Endothelial cell of umbilical vein (primary cell): ENCODE data around the gene AP3S1. TPM values are rescaled to one million over a fixed set of nuclear protein-coding genes. Genes with fewer than 3 reads are reported as not detected.

Experiments
- BruUV-seq: library from RNA; stranded (reverse); fragments of 400-500 nt; replicated peaks from 2 replicates; lab custom pipeline; 2021; lab: Mats Ljungman, UMichigan
- CTCF ChIA-PET: fragments of 300-600, 350-600 bp; sonication (Branson Sonifier 250); formaldehyde crosslinking; loops from one replicate; lab custom pipeline; 2021; ENCODE audit warnings: antibody characterized with exemption, inconsistent platforms; lab: Charles Lee
- POLR2A ChIA-PET: fragments of 300-600, 350-600 bp; sonication (Branson Sonifier 250); formaldehyde crosslinking; loops from one replicate; lab custom pipeline; 2021; ENCODE audit warnings: antibody characterized with exemption, inconsistent platforms; lab: Charles Lee
- DNase-seq: peaks from one replicate; pipeline ENCODE4 v3.0.0-alpha.2; 2011; ENCODE audit warnings: low read depth, low spot score
- FAIRE-seq: peaks from 2 replicates; lab custom pipeline; 2011; peaks lifted over from hg19 to GRCh38; lab: Jason Lieb, UNC
- H2AFZ ChIP-seq: 2 replicates; pipeline ENCODE4 v1.6.0; 2012; ENCODE audit warnings: low read depth, low read length, control low read depth, inconsistent platforms
- H3K27ac ChIP-seq: 2 replicates; pipeline ENCODE4 v1.5.1; 2011; ENCODE audit warnings: low read depth, mild to moderate bottlenecking, control low read depth, low read length, moderate library complexity; ENCODE audit not compliant: insufficient read depth
- H3K27me3 ChIP-seq, 2 experiments: 2 replicates each; pipeline versions ENCODE4 v1.6.0 to v1.6.1; 2011; ENCODE audit warnings: low read length in 2 of 2, mixed read lengths in 1 of 2; ENCODE audit not compliant: control insufficient read depth in 2 of 2, insufficient read depth in 2 of 2
- H3K36me3 ChIP-seq, 2 experiments: 2 replicates in 1 of 2; 3 replicates in 1 of 2; pipeline ENCODE4 v1.5.1; 2011; ENCODE audit warnings: low read length in 2 of 2, mild to moderate bottlenecking in 1 of 2, moderate library complexity in 1 of 2; ENCODE audit not compliant: control insufficient read depth in 2 of 2, insufficient read depth in 2 of 2; ENCODE audit errors: extremely low read depth in 1 of 2
- H3K4me1 ChIP-seq: 3 replicates; pipeline ENCODE4 v1.5.1; 2011; ENCODE audit warnings: mild to moderate bottlenecking, low read length; ENCODE audit not compliant: control insufficient read depth, insufficient read depth; ENCODE audit errors: extremely low read depth
- H3K4me2 ChIP-seq: 2 replicates; pipeline ENCODE4 v1.6.1; 2011; ENCODE audit warnings: low read length, control low read depth, mixed read lengths; ENCODE audit not compliant: insufficient read depth
- H3K4me3 ChIP-seq, 3 experiments: fragments of 200-600 bp in 1 of 3; sonication (generic), shearing (Covaris generic) in 1 of 3; replicated peaks in 1 of 3; 2 replicates each; pipeline ENCODE4 v1.5.1; 2011 to 2016; ENCODE audit warnings: control low read depth in 3 of 3, low read length in 3 of 3, mild to moderate bottlenecking in 2 of 3, inconsistent platforms in 1 of 3, low read depth in 1 of 3, moderate library complexity in 1 of 3; ENCODE audit not compliant: insufficient read depth in 1 of 3
- H3K79me2 ChIP-seq: 2 replicates; pipeline ENCODE4 v1.6.0; 2012; ENCODE audit warnings: low read length, inconsistent platforms; ENCODE audit not compliant: control insufficient read depth, insufficient read depth
- H3K9ac ChIP-seq: replicated peaks from 2 replicates; pipeline ENCODE3; 2011; ENCODE audit warnings: low read length, control low read depth; ENCODE audit not compliant: insufficient read depth; ENCODE audit errors: extremely low read depth
- H3K9me1 ChIP-seq: replicated peaks from 3 replicates; pipeline ENCODE4 v1.6.0; 2011; ENCODE audit warnings: mild to moderate bottlenecking, low read length; ENCODE audit not compliant: control insufficient read depth, insufficient read depth; ENCODE audit errors: extremely low read depth
- H3K9me3 ChIP-seq: replicated peaks from 2 replicates; pipeline ENCODE4 v1.5.1; 2012; ENCODE audit warnings: low read length, inconsistent platforms; ENCODE audit not compliant: control insufficient read depth, insufficient read depth
- H4K20me1 ChIP-seq: replicated peaks from 2 replicates; pipeline ENCODE3; 2011; ENCODE audit warnings: mild to moderate bottlenecking, low read length; ENCODE audit not compliant: control insufficient read depth, insufficient read depth; ENCODE audit errors: extremely low read depth
- CTCF ChIP-seq, 2 donors: IDR thresholded peaks; 1 replicate in 1 of 2; 2 replicates in 1 of 2; pipeline ENCODE4 v1.5.1; 2011; ENCODE audit warnings: low read length in 2 of 2, mild to moderate bottlenecking in 2 of 2, moderate library complexity in 2 of 2, control low read depth in 1 of 2, inconsistent platforms in 1 of 2, low read depth in 1 of 2; ENCODE audit not compliant: insufficient read depth in 1 of 2; ENCODE audit errors: extremely low read depth in 1 of 2
- GATA2 ChIP-seq: IDR thresholded peaks from 2 replicates; pipeline ENCODE4 v1.7.0; 2011; ENCODE audit warnings: low read depth, mild to moderate bottlenecking, moderate library complexity, mixed read lengths, low read length; ENCODE audit not compliant: insufficient read length, insufficient read depth
- JUN ChIP-seq: IDR thresholded peaks from 2 replicates; pipeline ENCODE4 v1.6.1; 2011; ENCODE audit warnings: borderline replicate concordance, low read depth; ENCODE audit not compliant: insufficient read length, insufficient read depth
- MAX ChIP-seq: IDR thresholded peaks from 2 replicates; pipeline ENCODE4 v1.6.1; 2011; ENCODE audit not compliant: insufficient read depth, insufficient read length
- dilution Hi-C: fragments of 300-500 bp; cut with MboI; formaldehyde crosslinking; loops from one replicate; pipeline ENCODE4 v1.15.0; 2019; ENCODE audit warnings: low sequenced_read_pairs; ENCODE audit not compliant: extremely low pct_ligation_motif_present
- intact Hi-C: fragments of 100-400 bp; cut with micrococcal nuclease; formaldehyde crosslinking; loops from one replicate; pipeline ENCODE4 v1.10.0; 2022
- polyA plus RNA-seq, 4 experiments: library from polyadenylated mRNA; depleted of rRNA in 3 of 4; stranded (reverse) in 3 of 4; unstranded in 1 of 4; fragments of >200 nt; gene quantifications; 2 replicates each; pipeline versions ENCODE4 v1.2.1 to v1.2.3, GENCODE V29; 2011 to 2012; ENCODE audit warnings: missing spikeins in 1 of 4
- total RNA-seq: library from RNA; stranded (reverse); gene quantifications from 2 replicates; pipeline ENCODE4 v1.2.3, GENCODE V29; 2021

AP3S1 gene
- total and polyA plus RNA-seq, 2 donors (not counting 3 experiments of a cell fraction or from before 2014, with no cell fraction given), result 26.5 to 85.7 TPM

- CTCF ChIA-PET, result no interaction called here
- H3K9ac ChIP-seq, result no peak overlapping the region
- intact Hi-C loops, result no loop called here
Measured at GRCh38 chr5:115952588-115952987, 110.9 kb downstream of the AP3S1 start.

More at GRCh38 chr5:115952588-115952987, 110.9 kb downstream of the AP3S1 start:
- H3K4me2 ChIP-seq, result no peak overlapping the region
- dilution Hi-C loops, result no loop called here
- FAIRE-seq (no peak), DNase-seq (no peak)
- H4K20me1 ChIP-seq, result no peaks in the 10 kb centered on the region
- H2AFZ ChIP-seq, result no peak overlapping the region
- H3K4me3 ChIP-seq, result no peak overlapping the region
- no peaks in the 10 kb centered on the region for H3K4me1 ChIP-seq
- H3K9me3 ChIP-seq, result no peaks in the 10 kb centered on the region
- H3K27ac ChIP-seq, result no peak overlapping the region
- H3K79me2 ChIP-seq, result no peaks in the 10 kb centered on the region
- BruUV-seq, result no TSS peak
- TF ChIP-seq MAX (no peak), JUN (no peak), CTCF (IDR thresholded peaks at IDR 0.05; ENCODE audit: extremely low read depth in 1 of 2, insufficient read depth in 1 of 2, low read depth in 1 of 2, low read length in 2 of 2) (no peak), GATA2 (no peak)
- POLR2A ChIA-PET, result no interaction called here
- H3K27me3 ChIP-seq, result peaks cover 0 to 2% of the 10 kb centered on the region in 2 experiments
- H3K36me3 ChIP-seq, result no peaks in the 10 kb centered on the region
- H3K9me1 ChIP-seq, result no peaks in the 10 kb centered on the region
